ENCODE data around the gene KLC4.
"Not testable (repeated sequence)": the region's sequence is repeated elsewhere in the genome, so short reads cannot be mapped to it uniquely, and the experiment has no call there.

Gene KLC4

DNA sequence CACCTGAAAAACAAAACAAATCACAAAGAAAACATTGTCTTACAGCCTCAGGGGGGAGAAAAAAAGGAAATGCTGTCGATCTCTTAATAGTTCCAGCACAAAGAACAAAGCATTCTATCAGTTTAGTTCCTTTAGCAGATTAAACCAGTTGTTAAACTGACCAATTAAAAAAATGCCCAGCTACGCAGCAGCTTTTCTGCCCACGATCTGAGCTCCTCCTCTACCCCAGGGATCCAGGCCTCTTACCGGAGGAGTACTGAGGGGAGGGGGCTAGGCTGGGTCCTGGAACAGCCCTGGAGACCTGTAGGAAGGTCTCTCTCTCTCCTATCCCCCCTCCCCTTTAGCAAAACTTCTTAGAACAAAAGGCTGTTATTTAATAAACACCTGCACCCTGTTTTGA lies 30.0 kb downstream of the KLC4 start:
- no peak overlapping the region for H3K4me3 ChIP-seq (ENCODE audit: low read depth, low read length)
- DNase-seq (ENCODE audit: low read depth): no peak

- DNase-seq (ENCODE audit: low read depth): no peak
- H3K4me3 ChIP-seq (ENCODE audit: low read depth, low read length): no peak overlapping the region
Observed at GRCh38 chr6:43089874-43090558, 30.6 kb downstream of the KLC4 start.

- no peak for DNase-seq (ENCODE audit: low read depth)
Observed at GRCh38 chr6:43090559-43090956, 31.1 kb downstream of the KLC4 start.

DNA sequence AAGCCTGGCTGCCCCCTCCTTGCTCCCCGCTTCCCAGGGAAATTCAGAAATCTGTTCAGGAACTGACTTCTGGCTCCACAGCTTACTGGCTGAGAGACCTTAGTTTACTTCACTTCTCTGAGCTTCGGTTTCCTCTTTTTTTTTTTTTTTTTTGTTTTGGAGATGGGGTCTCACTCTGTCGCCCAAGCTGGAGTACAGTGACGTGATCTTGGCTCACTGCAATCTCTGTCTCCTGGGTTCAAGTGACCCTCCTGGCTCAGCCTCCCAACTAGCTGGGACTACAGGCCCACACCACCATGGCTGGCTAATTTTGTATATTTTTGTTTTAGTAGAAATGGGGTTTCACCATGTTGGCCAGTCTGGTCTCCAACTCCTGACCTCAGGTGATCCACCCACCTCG lies 31.6 kb downstream of the KLC4 start:
- no peak for DNase-seq (ENCODE audit: low read depth)
- H3K4me3 ChIP-seq (ENCODE audit: low read depth, low read length): no peak overlapping the region

More at GRCh38 chr6:43090559-43090956, 31.1 kb downstream of the KLC4 start:
- no peak overlapping the region for H3K4me3 ChIP-seq (ENCODE audit: low read depth, low read length)

- no peak for DNase-seq (ENCODE audit: low read depth)
- no peak overlapping the region for H3K4me3 ChIP-seq (ENCODE audit: low read depth, low read length)
Observed at GRCh38 chr6:43091436-43091991, 32.1 kb downstream of the KLC4 start.

DNA sequence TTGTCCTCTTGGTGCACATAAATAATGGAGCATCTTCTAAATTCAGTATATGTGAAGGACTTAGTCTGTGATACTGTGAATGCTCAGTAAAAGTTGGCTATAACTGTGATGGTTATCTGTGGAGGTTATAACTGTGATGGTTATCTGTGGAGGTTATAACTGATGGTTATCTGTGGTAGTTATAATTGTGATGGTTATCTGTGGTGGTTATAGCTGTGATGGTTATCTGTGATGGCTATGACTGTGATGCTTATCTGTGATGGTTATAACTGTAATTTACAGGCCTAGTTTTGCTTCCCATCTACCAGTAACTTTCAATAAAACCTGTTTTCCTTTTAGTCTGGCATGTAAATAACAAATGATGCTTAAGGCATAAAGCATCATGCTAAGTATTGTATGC lies 33.2 kb downstream of the KLC4 start:
- H3K4me3 ChIP-seq (ENCODE audit: low read depth, low read length): no peak overlapping the region
- DNase-seq (ENCODE audit: low read depth): no peak

- peak overlapping the region; percentile 12 for H3K4me3 ChIP-seq (ENCODE audit: low read depth, low read length)
- DNase-seq (ENCODE audit: low read depth): no peak
Observed at GRCh38 chr6:43093436-43094289, 34.2 kb downstream of the KLC4 start.

GRCh38 chr6:43095939-43096338 lies 36.5 kb downstream of the KLC4 start:
- H3K4me3 ChIP-seq (ENCODE audit: low read depth, low read length): no peak overlapping the region
- DNase-seq (ENCODE audit: low read depth): no peak

GRCh38 chr6:43096451-43097097 lies 37.1 kb downstream of the KLC4 start:
- H3K4me3 ChIP-seq (ENCODE audit: low read depth, low read length): no peak overlapping the region
- no peak for DNase-seq (ENCODE audit: low read depth)

GRCh38 chr6:43097098-43097489 lies 37.7 kb downstream of the KLC4 start:
- DNase-seq (ENCODE audit: low read depth): no peak
- H3K4me3 ChIP-seq (ENCODE audit: low read depth, low read length): no peak overlapping the region

DNA sequence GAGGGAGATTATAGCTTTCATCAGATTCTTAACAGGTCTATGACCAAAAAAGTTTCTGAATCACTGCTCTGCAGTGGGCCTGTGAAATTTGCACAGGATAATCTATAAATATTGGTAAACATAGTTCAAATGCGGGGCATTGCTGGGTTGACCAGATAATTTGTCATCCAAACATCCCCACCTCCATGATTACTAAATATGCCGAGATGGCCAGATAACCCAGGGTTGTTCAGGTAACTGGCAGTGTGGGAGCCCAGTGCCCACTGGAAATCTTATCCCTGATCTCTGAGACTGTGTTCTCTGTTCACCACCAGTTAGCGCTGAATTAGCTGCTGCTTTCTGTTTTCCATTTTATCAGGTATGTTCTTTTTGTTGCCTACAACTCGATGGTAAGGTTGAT lies 38.1 kb downstream of the KLC4 start:
- H3K4me3 ChIP-seq (ENCODE audit: low read depth, low read length): no peak overlapping the region
- DNase-seq (ENCODE audit: low read depth): no peak

DNA sequence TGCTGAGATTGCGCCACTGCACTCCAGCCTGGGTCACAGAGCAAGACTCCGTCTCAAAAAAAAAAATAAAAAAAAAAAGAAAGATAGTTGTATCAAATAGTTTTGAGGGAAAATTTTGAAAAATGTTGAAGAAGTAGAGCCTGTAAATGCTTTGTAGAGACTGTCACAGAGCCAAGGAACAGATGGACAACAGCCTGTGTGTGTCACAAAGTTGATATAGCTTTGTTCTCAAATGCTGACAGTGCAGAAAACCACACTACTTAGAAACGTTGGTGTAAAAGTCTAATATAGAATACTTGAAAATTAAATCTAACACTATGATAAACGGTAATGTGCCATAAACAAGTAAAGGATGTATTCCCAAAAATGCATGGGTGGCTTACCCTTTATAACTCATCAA lies 42.1 kb downstream of the KLC4 start:
- no peak for DNase-seq (ENCODE audit: low read depth)
- no peak overlapping the region for H3K4me3 ChIP-seq (ENCODE audit: low read depth, low read length)

DNA sequence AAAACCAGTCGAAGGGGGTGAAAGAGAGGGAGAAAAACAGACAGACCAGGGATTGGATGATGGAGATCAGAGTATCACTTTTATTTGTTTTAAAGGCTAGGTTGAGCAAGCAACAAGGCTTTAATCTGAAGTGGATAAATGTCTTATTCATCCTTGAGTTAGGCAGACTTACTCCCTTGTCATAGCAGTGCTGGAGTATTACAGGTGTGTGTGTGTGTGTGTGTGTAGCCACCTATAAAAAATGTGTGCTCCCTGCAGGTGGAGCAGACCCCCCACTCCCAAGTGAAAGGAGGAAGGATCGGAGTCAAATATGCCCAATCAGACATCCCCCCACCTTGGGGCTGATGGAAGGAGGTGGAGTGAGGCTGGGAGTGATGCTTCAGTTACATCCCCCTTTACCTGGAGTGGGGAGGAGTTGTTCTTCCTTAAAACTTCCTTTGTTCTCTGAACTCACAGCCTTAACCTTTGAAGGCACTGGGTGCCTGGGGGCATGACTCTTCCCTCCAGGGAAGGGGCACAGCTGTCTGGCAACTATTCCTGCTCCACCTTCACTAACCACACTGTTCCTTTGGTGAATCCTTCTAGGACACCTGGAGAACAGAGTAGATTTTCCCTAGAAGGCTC lies 43.9 kb downstream of the KLC4 start:
- DNase-seq (ENCODE audit: low read depth): no peak
- H3K4me3 ChIP-seq (ENCODE audit: low read depth, low read length): no peak overlapping the region

DNA sequence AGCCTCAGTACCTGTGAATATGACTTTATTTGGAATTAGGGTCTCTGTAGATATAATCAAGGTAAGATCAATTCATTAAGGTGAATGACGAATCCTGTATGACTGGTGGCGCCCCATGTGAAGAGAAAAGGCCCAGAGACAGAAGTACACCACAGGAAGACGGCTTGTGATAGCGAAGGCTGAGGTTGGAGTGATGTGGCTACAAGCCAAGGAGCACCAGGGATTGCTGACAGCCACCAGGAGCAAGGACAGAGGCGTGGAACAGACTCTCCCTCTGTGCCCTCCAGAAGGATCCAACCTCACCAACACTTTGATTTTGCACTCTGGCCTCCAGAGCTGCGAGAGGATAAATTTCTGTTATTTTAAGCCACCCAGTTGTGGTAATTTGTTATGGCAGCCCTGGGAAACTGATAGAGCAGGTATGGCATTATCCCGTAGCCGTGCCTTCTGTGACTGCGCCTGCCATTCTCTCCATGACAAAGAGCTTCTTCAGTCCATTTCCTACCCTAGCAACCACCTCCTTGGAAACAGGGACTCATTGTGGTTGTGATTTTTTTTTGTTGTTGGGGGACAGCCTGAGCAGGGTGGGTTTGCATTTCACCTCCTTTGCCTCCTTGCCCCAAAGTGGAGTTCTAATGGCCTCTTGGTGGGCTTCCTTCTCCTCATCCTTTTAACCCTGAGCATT lies 46.2 kb downstream of the KLC4 start:
- no peak for DNase-seq (ENCODE audit: low read depth)
- H3K4me3 ChIP-seq (ENCODE audit: low read depth, low read length): no peak overlapping the region

- DNase-seq (ENCODE audit: low read depth): no peak
- no peak overlapping the region for H3K4me3 ChIP-seq (ENCODE audit: low read depth, low read length)
Observed at GRCh38 chr6:43107344-43108062, 48.1 kb downstream of the KLC4 start.

DNA sequence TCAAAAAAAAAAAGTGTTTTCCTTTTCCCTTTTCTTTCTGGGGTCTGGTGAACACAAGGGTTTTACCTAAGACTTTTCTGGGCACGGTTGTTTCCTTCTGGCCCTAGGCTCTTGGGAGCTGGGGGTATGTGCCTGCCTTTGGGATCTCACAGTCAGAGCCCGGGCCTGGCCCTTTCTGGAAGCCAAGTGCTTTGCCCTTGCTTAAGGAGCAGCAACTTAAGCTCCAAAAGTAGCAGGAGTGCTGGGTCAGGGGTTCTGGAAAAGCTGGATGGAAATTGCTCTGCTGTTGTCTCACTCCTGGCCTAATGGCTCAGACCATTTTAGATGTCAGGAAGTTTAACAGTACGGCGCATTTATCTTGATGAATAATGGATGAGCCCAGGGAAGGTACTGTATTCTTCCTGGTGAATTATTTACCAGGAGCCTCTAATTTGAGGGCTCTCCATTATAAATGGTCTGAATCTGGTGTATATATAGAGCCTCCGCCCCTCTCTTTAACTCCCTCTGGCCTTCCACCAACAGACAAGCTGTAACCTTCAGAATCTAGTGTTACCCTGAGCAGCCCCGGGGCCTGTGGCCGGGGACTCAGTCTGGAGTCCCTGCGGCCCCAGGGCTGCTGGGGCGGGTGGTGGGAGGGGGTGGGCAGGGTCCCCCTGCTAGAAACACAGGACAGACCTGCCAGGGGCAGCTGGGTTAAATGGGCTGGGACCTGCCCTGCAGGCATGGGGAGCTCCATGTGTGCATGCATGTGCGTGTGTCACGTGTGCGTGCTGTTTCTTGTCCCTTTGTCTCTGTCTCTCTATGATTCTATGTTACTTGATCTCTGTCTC lies 54.2 kb downstream of the KLC4 start:
- DNase-seq (ENCODE audit: low read depth): no peak
- H3K4me3 ChIP-seq (ENCODE audit: low read depth, low read length): no peak overlapping the region

GRCh38 chr6:43115365-43115764 lies 55.9 kb downstream of the KLC4 start:
- no peak overlapping the region for H3K4me3 ChIP-seq (ENCODE audit: low read depth, low read length)
- no peak for DNase-seq (ENCODE audit: low read depth)

GRCh38 chr6:43117466-43117865 lies 58.0 kb downstream of the KLC4 start:
- not testable (repeated sequence) for DNase-seq (ENCODE audit: low read depth); H3K4me3 ChIP-seq (ENCODE audit: low read depth, low read length)
